LNCaP clone FGC (cell line): Measurements from ENCODE around the gene PLA1A.

Source experiments
- DNase-seq: peaks from one replicate; pipeline ENCODE4 v3.0.0-alpha.2; 2011; ENCODE audit warnings: low read depth
- H3K4me3 ChIP-seq: 2 replicates; pipeline ENCODE4 v1.5.1; 2011; ENCODE audit warnings: mild to moderate bottlenecking, low read depth, low read length, control low read depth
- TF ChIP-seq, protein P1 (sequence below): IDR thresholded peaks from 2 replicates; pipeline ENCODE4 v1.5.1; 2012; ENCODE audit warnings: mild to moderate bottlenecking; ENCODE audit not compliant: control insufficient read depth, insufficient read depth; ENCODE audit errors: extremely low read depth

PLA1A gene

DNA sequence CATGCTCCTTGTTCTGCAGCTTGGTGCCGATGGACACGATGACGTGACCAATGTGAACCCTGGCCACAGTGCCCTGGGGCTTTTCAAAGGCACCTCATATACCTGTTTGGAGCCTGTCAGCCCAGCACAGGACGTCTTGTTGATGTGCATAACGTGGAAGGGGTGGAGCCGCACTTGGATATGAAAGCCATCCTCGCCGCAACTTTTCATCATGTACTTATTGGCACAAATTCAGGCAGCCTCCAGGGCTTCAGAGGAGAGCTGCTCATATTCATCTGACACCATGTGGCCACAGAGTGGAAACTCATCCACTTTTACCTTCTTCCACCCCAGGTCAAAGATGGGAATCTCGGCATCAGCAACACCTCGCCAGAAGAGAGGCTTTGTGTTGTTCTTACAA lies 38.0 kb downstream of the PLA1A start:
- no peak overlapping the region for H3K4me3 ChIP-seq
- TF ChIP-seq, protein P1, sequence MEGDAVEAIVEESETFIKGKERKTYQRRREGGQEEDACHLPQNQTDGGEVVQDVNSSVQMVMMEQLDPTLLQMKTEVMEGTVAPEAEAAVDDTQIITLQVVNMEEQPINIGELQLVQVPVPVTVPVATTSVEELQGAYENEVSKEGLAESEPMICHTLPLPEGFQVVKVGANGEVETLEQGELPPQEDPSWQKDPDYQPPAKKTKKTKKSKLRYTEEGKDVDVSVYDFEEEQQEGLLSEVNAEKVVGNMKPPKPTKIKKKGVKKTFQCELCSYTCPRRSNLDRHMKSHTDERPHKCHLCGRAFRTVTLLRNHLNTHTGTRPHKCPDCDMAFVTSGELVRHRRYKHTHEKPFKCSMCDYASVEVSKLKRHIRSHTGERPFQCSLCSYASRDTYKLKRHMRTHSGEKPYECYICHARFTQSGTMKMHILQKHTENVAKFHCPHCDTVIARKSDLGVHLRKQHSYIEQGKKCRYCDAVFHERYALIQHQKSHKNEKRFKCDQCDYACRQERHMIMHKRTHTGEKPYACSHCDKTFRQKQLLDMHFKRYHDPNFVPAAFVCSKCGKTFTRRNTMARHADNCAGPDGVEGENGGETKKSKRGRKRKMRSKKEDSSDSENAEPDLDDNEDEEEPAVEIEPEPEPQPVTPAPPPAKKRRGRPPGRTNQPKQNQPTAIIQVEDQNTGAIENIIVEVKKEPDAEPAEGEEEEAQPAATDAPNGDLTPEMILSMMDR = no peak
- DNase-seq = no peak

DNA sequence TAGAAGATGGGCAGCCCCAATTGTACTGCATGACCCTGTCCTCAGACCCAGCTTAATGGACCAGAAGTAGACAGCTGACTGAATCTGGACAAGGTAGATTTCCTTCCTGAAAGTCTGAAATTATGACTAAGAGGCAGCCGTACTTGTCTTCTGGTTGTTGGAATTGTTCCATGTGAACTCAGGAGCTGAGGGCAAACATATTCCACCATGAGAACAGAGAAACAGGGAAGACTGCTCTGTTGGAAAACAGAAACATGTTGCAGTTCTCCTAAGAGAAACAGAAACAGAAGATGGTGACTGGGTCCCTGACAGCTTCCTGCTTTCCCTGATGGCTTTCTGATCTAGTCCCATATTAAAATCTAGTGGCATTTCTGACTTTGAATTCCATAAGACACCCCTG lies 38.6 kb downstream of the PLA1A start:
- H3K4me3 ChIP-seq = no peak overlapping the region
- DNase-seq = peak; percentile 33
- TF ChIP-seq, protein P1 = no peak

DNA sequence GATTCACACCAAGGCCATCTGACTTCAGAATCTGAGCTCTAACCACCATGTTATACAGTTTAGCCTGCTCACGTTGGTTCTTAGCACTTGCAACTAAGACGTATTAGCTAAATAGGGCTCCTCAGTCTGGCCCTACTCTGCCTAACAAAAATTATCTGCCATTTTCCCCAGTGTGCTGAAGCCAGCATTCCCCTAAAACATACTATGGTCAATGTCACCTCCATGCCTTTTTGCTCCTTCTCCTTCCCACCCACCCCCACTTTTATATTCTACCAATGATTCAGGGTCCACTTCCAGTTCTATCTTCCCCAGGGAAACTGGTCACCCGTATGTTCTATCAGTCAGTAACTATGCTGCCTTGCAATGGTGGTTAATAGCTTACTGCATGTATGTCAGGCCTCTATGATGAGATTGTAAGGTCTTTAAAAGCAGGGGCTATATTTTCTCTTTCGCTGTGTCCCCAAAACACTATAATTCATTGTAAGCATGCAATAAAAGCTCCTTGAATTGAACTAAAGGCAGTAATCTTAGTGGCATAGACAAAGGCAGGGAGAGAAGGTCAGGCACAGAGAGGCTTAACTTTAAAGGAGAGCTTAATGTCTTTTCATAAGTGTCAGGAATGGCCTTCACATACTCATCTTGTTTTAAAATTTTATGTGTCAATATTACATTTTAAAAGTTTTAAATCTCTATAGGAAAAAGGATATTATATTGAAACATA lies 39.4 kb downstream of the PLA1A start:
- no peak overlapping the region for H3K4me3 ChIP-seq
- no peak for DNase-seq
- TF ChIP-seq, protein P1 = no peak

DNA sequence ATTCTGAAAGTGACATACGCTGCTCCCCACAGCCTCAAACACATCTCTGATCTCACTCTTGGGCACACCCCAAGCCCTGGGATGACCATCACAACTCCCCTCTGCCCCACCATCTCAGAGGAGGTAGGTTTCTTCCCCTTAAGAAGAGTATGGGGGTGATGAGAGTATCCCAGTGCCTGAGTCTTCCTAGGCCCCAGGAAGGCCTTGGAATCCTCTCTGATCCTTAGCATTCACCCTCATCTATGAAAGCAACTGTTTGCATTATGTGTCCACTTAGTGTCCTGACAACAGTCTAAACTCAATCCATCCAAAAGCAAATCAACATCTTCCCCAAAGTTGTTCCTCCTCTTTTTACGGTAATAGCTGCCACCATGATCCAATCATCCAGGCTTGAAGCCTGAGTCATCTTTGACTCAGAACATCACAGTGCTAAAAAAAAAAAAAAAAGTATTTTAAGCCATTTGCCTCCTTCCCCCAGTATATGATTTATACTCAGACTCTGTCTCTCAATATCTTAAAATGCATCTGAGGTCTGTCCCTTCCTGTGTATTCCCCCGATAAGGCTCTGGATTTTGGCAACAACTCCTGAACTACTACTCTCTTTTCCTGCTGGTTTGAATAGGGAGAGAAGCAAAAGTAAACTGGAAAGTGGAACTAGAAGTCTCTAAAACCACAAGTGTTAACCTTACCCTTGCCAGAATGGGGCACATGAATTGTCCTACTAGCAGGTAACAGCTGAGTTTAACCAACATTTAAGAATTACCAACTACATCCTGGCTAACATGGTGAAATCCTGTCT lies 40.2 kb downstream of the PLA1A start:
- no peak for DNase-seq
- TF ChIP-seq, protein P1 = no peak
- H3K4me3 ChIP-seq = no peak overlapping the region

DNA sequence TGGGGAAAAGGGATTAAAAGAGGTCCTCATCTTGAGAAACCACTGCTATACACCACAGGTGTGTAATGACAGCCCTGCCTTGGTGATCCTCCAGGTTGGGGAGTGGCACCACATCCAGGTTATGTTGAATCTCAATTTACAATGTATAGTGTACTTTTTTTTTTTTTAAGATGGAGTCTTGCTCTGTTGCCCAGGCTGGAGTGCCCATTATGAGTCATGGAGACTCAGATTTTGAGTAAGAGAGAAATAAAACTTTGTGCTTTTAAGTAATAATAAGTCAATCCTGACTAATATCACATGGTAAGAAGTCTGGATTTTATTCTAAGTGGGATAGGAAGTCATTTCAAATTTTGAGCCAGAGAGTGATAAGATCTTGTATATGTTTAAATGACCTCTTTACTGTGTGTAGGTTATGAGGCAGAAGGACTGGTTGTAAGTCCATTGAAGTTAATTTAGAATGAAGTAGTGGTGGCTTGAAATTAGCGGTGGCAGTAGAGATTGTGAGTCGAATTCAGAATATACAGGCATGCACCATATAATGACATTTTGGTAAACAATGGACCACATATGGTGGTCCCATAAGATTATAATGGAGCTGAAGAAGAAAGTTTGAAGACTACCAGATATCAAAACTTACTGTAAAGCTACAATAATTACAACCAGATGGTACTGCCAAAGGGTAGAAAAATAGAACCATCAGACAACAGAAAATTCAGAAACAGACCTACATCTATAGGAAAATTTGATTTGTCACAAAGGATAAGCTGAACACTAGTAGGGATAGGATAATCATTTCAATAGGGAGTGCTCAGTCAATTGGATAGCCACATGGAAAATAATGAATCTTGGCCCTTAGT lies 42.0 kb downstream of the PLA1A start:
- DNase-seq = no peak
- H3K4me3 ChIP-seq = no peak overlapping the region
- TF ChIP-seq, protein P1 = no peak

DNA sequence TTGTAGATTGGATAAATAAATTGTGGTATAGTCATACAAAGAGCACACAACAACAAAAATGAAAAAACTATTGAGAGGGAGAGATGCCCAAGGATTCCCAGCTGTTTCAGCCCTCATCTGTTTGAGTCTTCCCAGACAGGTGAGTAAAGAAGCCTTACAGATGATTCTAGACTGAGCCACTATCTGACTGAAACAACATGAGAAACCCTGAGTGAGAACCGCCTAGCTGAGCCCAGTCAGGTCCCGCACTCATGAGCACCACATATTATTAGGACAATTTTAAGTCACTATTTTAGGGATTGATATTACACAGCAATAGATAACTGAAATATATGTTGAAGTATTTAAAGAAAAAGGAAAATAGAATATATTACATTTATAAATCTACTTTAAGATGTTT lies 43.7 kb downstream of the PLA1A start:
- no peak for DNase-seq
- TF ChIP-seq, protein P1 = no peak
- no peak overlapping the region for H3K4me3 ChIP-seq
